Measurements from ENCODE around the gene EHD4.

- TF ChIP-seq CTCF (IDR thresholded peaks at IDR 0.05) (no peak), POLR2A (IDR thresholded peaks at IDR 0.05) (no peak), EP300 (IDR thresholded peaks at IDR 0.05) (no peak)
Measured at GRCh38 chr15:41981371-41982132, 9.2 kb upstream of the EHD4 start.

Measured in ovary (tissue), 3 donors.